Lung (tissue), 12 donors: Measurements from ENCODE around the gene TVP23C. TPM values are rescaled to one million over a fixed set of nuclear protein-coding genes. Genes with fewer than 3 reads are reported as not detected.

Experiments
- ATAC-seq: fragments of 200-7000 bp; cut with Tn5 transposase; one replicate; pipeline ENCODE4 v1.9.1; 2020; ENCODE audit warnings: moderate number of reproducible peaks; ENCODE audit not compliant: insufficient read depth, low FRiP score
- DNase-seq, 3 donors: peaks; one replicate each; pipeline ENCODE4 v3.0.0-alpha.2; 2013 to 2017
- H3K27ac ChIP-seq, 2 donors: one replicate each; pipeline ENCODE4 v1.5.1; 2013; ENCODE audit warnings: mild to moderate bottlenecking in 2 of 2, moderate library complexity in 2 of 2, control low read depth in 1 of 2, inconsistent platforms in 1 of 2, low read depth in 1 of 2, low read length in 1 of 2
- H3K27me3 ChIP-seq, 3 donors: one replicate each; pipeline ENCODE4 v1.5.1; 2013; ENCODE audit warnings: low read length in 2 of 3; ENCODE audit not compliant: control insufficient read depth in 3 of 3, insufficient read depth in 3 of 3
- H3K36me3 ChIP-seq, 4 donors: one replicate each; pipeline ENCODE4 v1.5.1; 2013; ENCODE audit warnings: low read length in 4 of 4, mild to moderate bottlenecking in 1 of 4, moderate library complexity in 1 of 4; ENCODE audit not compliant: control insufficient read depth in 4 of 4, insufficient read depth in 4 of 4
- H3K4me1 ChIP-seq, 5 donors: one replicate each; pipeline ENCODE4 v1.5.1; 2013; ENCODE audit warnings: low read length in 5 of 5, mild to moderate bottlenecking in 2 of 5, moderate library complexity in 1 of 5; ENCODE audit not compliant: control insufficient read depth in 5 of 5, insufficient read depth in 5 of 5
- H3K4me3 ChIP-seq: one replicate; pipeline ENCODE4 v1.5.1; 2013; ENCODE audit warnings: mild to moderate bottlenecking, control low read depth, moderate library complexity
- H3K9ac ChIP-seq, 2 donors: one replicate each; pipeline ENCODE4 v1.5.1; 2013; ENCODE audit warnings: low read length in 2 of 2, control low read depth in 1 of 2; ENCODE audit not compliant: insufficient read depth in 1 of 2
- H3K9me3 ChIP-seq, 4 donors: one replicate each; pipeline ENCODE4 v1.5.1; 2013; ENCODE audit warnings: low read length in 3 of 4, mild to moderate bottlenecking in 1 of 4, moderate library complexity in 1 of 4; ENCODE audit not compliant: control insufficient read depth in 4 of 4, insufficient read depth in 3 of 4
- CTCF ChIP-seq: IDR thresholded peaks from 2 replicates; pipeline ENCODE4 v1.5.1; 2012; ENCODE audit warnings: mild to moderate bottlenecking; ENCODE audit errors: control extremely low read depth, extremely low read depth
- WGBS, 2 donors: extraction: QIAGEN DNeasy Blood & Tissue Kit; methylation state at CpG; one replicate each; pipeline ENCODE4 v1.1.7; 2013; 5-methylcytosine and 5-hydroxymethylcytosine counted together
- polyA plus RNA-seq, 2 donors: library from polyadenylated mRNA; stranded (reverse); fragments of 200-250 nt; gene quantifications; one replicate each; pipeline ENCODE4 v1.2.1, GENCODE V29; 2013
- total RNA-seq, 2 donors: library from RNA; depleted of rRNA in 1 of 2; stranded (reverse); fragments of >200 nt in 1 of 2; gene quantifications; one replicate each; pipeline ENCODE4 v1.2.1, GENCODE V29; 2014 to 2021
- donor health status: control.
- donor health status: control.
- donor health status: Bipolar disorder and iron deficiency.
- donor health status: healthy.
- donor health status: DM: yes; HTN: yes; CAD: no.

Gene TVP23C
- total and polyA plus RNA-seq, 4 donors, result 2.7 to 80.8 (median 13.0) TPM

GRCh38 chr17:15488557-15488956, 74.7 kb downstream of the TVP23C start:
- ATAC-seq, result no peak
- DNase-seq, result no peak
- Histone ChIP-seq H3K36me3 (no peaks in the 10 kb centered on the region), H3K27ac (no peak overlapping the region), H3K4me3 (no peak overlapping the region), H3K9me3 (no peaks in the 10 kb centered on the region), H3K27me3 (no peaks in the 10 kb centered on the region), H3K9ac (no peak overlapping the region), H3K4me1 (peaks cover 0 to 4% (median 3%) of the 10 kb centered on the region in 5 donors)
- TF ChIP-seq CTCF, result no peak
- 95 to 97% methylated on average over 2 of the region's 2 CpGs for WGBS, 2 donors

DNA sequence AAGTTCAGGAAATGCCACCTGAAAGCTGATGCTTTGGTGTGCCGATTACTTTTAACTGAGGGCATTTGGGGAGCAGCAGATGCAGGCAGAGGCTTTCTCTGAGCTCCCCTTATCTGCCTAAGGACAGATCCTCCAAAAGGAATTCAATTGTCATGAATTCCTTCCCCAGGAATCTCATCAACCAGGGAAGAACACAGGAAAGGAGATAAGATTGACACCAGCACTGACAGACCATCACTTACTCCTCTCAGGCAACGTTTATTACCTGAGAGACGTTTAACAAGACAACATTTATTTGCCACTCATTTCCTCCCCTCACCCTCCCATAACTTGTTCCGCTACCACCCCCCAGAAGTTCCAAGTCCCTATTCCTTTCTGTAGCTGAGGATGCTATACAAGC, 78.2 kb downstream of the TVP23C start:
- Histone ChIP-seq H3K9ac (no peak overlapping the region), H3K4me1 (peaks cover 0 to 8% (median 3%) of the 10 kb centered on the region in 5 donors), H3K36me3 (no peaks in the 10 kb centered on the region), H3K4me3 (no peak overlapping the region), H3K9me3 (no peaks in the 10 kb centered on the region), H3K27ac (no peak overlapping the region), H3K27me3 (no peaks in the 10 kb centered on the region)
- TF ChIP-seq CTCF, result no peak
- ATAC-seq, result no peak
- WGBS, 2 donors, result 64 to 77% methylated on average over 4 of the region's 4 CpGs
- DNase-seq, result no peak

- peaks cover 0 to 1% (median 0%) of the 10 kb centered on the region in 4 donors for H3K36me3 ChIP-seq
- DNase-seq (peak; percentile 50 to 90 (median 89)), ATAC-seq (no peak)
- WGBS, 2 donors, result 66 to 70% methylated on average over 4 of the region's 4 CpGs
- TF ChIP-seq CTCF, result no peak
- no peak overlapping the region for H3K27ac ChIP-seq
- no peak overlapping the region for H3K4me3 ChIP-seq
- peaks cover 0 to 8% (median 5%) of the 10 kb centered on the region in 5 donors for H3K4me1 ChIP-seq
- no peaks in the 10 kb centered on the region for H3K27me3 ChIP-seq
- no peak overlapping the region for H3K9ac ChIP-seq
- H3K9me3 ChIP-seq, result no peaks in the 10 kb centered on the region
Measured at GRCh38 chr17:15483431-15483830, 79.9 kb downstream of the TVP23C start.

- Histone ChIP-seq H3K4me3 (no peak overlapping the region), H3K4me1 (peaks cover 0 to 8% (median 5%) of the 10 kb centered on the region in 5 donors), H3K9me3 (no peaks in the 10 kb centered on the region), H3K9ac (no peak overlapping the region), H3K27me3 (no peaks in the 10 kb centered on the region), H3K27ac (no peak overlapping the region), H3K36me3 (peaks cover 0 to 1% (median 0%) of the 10 kb centered on the region in 4 donors)
- 86% methylated on average over 6 of the region's 6 CpGs for WGBS, 2 donors
- DNase-seq, result no peak
- no peak for TF ChIP-seq CTCF
- no peak for ATAC-seq
Measured at GRCh38 chr17:15482476-15482875, 80.8 kb downstream of the TVP23C start.
